K562 (cell line): ENCODE results near the gene DYNLT3. TPM values are rescaled to one million over a fixed set of nuclear protein-coding genes. Genes with fewer than 3 reads are reported as not detected.
A peak's percentile ranks its signal among the peaks of the same experiment; 100 is the strongest.

Experiments
- ATAC-seq: fragments of 200-7000 bp; cut with Tn5 transposase; 3 replicates; pipeline ENCODE4 v1.9.1; 2020; ENCODE audit warnings: moderate library complexity
- BruUV-seq: library from RNA; stranded (reverse); fragments of 400-500 nt; replicated peaks from 2 replicates; lab custom pipeline; 2021; lab: Mats Ljungman, UMichigan
- CTCF ChIA-PET: fragments of 300-600 bp; formaldehyde crosslinking; extraction: SDS; loops from one replicate; lab custom pipeline; 2021; ENCODE audit warnings: low intra/inter-chr PET ratio; lab: Yijun Ruan, JAX
- POLR2A ChIA-PET: fragments of 300-600, 350-650 bp; sonication (Branson Sonifier 250); formaldehyde crosslinking; extraction: SDS; loops from one replicate; lab custom pipeline; 2021; ENCODE audit warnings: antibody characterized with exemption, inconsistent platforms; lab: Yijun Ruan, JAX
- DNase-seq, 4 experiments: peaks; one replicate each; pipeline versions ENCODE4 v3.0.0 to v3.0.0-alpha.2; 2011 to 2018; ENCODE audit warnings: low spot score in 3 of 4, mixed read lengths in 3 of 4; ENCODE audit errors: extremely low read depth in 1 of 4
- FAIRE-seq: peaks from 2 replicates; lab custom pipeline; 2011; peaks lifted over from hg19 to GRCh38; lab: Jason Lieb, UNC
- H2AFZ ChIP-seq: 2 replicates; pipeline ENCODE4 v1.6.0; 2011; ENCODE audit warnings: low read depth, low read length, control low read depth, inconsistent platforms
- H3K27ac ChIP-seq: fragments of 200-600 bp; 3 replicates; pipeline ENCODE4 v1.8.0; 2011; ENCODE audit warnings: low read depth, mild to moderate bottlenecking, control low read depth, inconsistent platforms, low read length, moderate library complexity, mixed read lengths; ENCODE audit errors: extremely low read depth
- H3K27me3 ChIP-seq, 2 experiments: fragments of 300-600 bp in 1 of 2; 2 replicates in 1 of 2; 3 replicates in 1 of 2; pipeline versions ENCODE4 v1.6.0 to v1.8.0; 2011; ENCODE audit warnings: inconsistent platforms in 2 of 2, low read length in 2 of 2, mild to moderate bottlenecking in 1 of 2, mixed read lengths in 1 of 2, moderate library complexity in 1 of 2; ENCODE audit not compliant: control insufficient read depth in 2 of 2, insufficient read depth in 2 of 2
- H3K36me3 ChIP-seq: fragments of 300-600 bp; 3 replicates; pipeline ENCODE4 v1.8.0; 2011; ENCODE audit warnings: mild to moderate bottlenecking, low read length, inconsistent platforms; ENCODE audit not compliant: control insufficient read depth, insufficient read depth
- H3K4me1 ChIP-seq, 2 experiments: fragments of 200-600 bp in 1 of 2; replicated peaks in 1 of 2; 2 replicates in 1 of 2; 3 replicates in 1 of 2; pipeline versions ENCODE4 v1.5.1 to v1.8.0; 2011; ENCODE audit warnings: inconsistent platforms in 2 of 2, low read length in 2 of 2, mild to moderate bottlenecking in 1 of 2, mixed read lengths in 1 of 2, moderate library complexity in 1 of 2; ENCODE audit not compliant: control insufficient read depth in 2 of 2, insufficient read depth in 2 of 2
- H3K4me2 ChIP-seq: 2 replicates; pipeline ENCODE4 v1.6.1; 2011; ENCODE audit warnings: low read length, control low read depth, inconsistent platforms, mixed read lengths; ENCODE audit not compliant: insufficient read depth
- H3K4me3 ChIP-seq: fragments of 200-600 bp; sonication (generic), shearing (Covaris generic); 2 replicates; pipeline ENCODE4 v1.5.1; 2016; ENCODE audit warnings: control low read depth, inconsistent platforms
- H3K79me2 ChIP-seq: fragments of 200-600 bp; 3 replicates; pipeline ENCODE4 v1.8.0; 2011; ENCODE audit warnings: low read length, inconsistent platforms; ENCODE audit not compliant: control insufficient read depth, insufficient read depth
- H3K9ac ChIP-seq, 2 experiments: 2 replicates each; pipeline versions ENCODE4 v1.6.0 to v1.6.1; 2011; ENCODE audit warnings: low read depth in 2 of 2, low read length in 2 of 2, control low read depth in 1 of 2, inconsistent platforms in 1 of 2, mild to moderate bottlenecking in 1 of 2, mixed read lengths in 1 of 2; ENCODE audit not compliant: insufficient read depth in 1 of 2
- H3K9me1 ChIP-seq: one replicate; pipeline ENCODE4 v1.6.0; 2011; ENCODE audit warnings: inconsistent platforms, mild to moderate bottlenecking, low read length, moderate library complexity; ENCODE audit not compliant: control insufficient read depth, insufficient read depth
- H3K9me3 ChIP-seq: replicated peaks from 2 replicates; pipeline ENCODE4 v1.5.1; 2011; ENCODE audit warnings: low read depth, low read length, inconsistent platforms; ENCODE audit not compliant: control insufficient read depth, insufficient read depth
- H4K20me1 ChIP-seq: replicated peaks from 2 replicates; pipeline ENCODE4 v1.6.1; 2011; ENCODE audit warnings: low read length, inconsistent platforms, mixed read lengths; ENCODE audit not compliant: control insufficient read depth, insufficient read depth
- ARID1B ChIP-seq: fragments of 450-650 bp; IDR thresholded peaks from 2 replicates; pipeline ENCODE4 v1.6.1; 2016; ENCODE audit warnings: antibody characterized with exemption, mild to moderate bottlenecking, inconsistent platforms
- CBFA2T3 ChIP-seq: fragments of 450-650 bp; IDR thresholded peaks from 2 replicates; pipeline ENCODE4 v1.6.1; 2017
- E2F4 ChIP-seq: sonication (generic); formaldehyde crosslinking; IDR thresholded peaks from 2 replicates; pipeline ENCODE4 v1.8.0; 2022; ENCODE audit warnings: mild to moderate bottlenecking, low read depth, missing genetic modification reagents
- ELK1 ChIP-seq: sonication (generic); formaldehyde crosslinking; IDR thresholded peaks from 2 replicates; pipeline ENCODE4 v1.8.1; 2022; ENCODE audit warnings: missing genetic modification reagents
- HMBOX1 ChIP-seq: sonication (generic); IDR thresholded peaks from 2 replicates; pipeline ENCODE4 v1.6.1; 2016
- JUN ChIP-seq, 2 experiments: sonication (generic) in 1 of 2; formaldehyde crosslinking in 1 of 2; IDR thresholded peaks; 2 replicates each; pipeline versions ENCODE4 v1.6.1 to v1.8.0; 2012 to 2022; ENCODE audit warnings: borderline replicate concordance in 2 of 2, mild to moderate bottlenecking in 2 of 2, improper control_type of control experiment in 1 of 2, low read depth in 1 of 2, low read length in 1 of 2, missing genetic modification reagents in 1 of 2
- RBM25 ChIP-seq: fragments of 200-400 bp; formaldehyde crosslinking; IDR thresholded peaks from 2 replicates; pipeline ENCODE4 v1.6.1; 2018; ENCODE audit warnings: low read length, low read depth, moderate library complexity; ENCODE audit not compliant: severe bottlenecking
- RCOR1 ChIP-seq, 2 experiments: IDR thresholded peaks; 2 replicates each; pipeline ENCODE4 v1.6.1; 2012; ENCODE audit warnings: low read depth in 2 of 2, low read length in 2 of 2, borderline replicate concordance in 1 of 2, improper control_type of control experiment in 1 of 2
- SMARCC2 ChIP-seq: fragments of 450-650 bp; IDR thresholded peaks from 2 replicates; pipeline ENCODE4 v1.6.1; 2017; ENCODE audit warnings: antibody characterized with exemption, moderate library complexity, mild to moderate bottlenecking, low read depth
- TEAD4 ChIP-seq, 2 experiments: sonication (generic) in 1 of 2; formaldehyde crosslinking in 1 of 2; IDR thresholded peaks; 2 replicates each; pipeline versions ENCODE4 v1.6.1 to v1.8.0; 2012 to 2022; ENCODE audit warnings: borderline replicate concordance in 1 of 2, inconsistent platforms in 1 of 2, low read length in 1 of 2, mild to moderate bottlenecking in 1 of 2, missing genetic modification reagents in 1 of 2
- ZNF134 ChIP-seq: fragments of 250-450 bp; sonication (Bioruptor Pico); conservative IDR thresholded peaks from 2 replicates; pipeline ENCODE4 v1.4.0; 2020
- ZNF512 ChIP-seq: IDR thresholded peaks from 2 replicates; pipeline ENCODE4 v1.6.1; 2016; ENCODE audit warnings: missing genetic modification characterization, missing compliant biosample characterization
- WGBS: fragments of 100-300 bp; shearing (Covaris generic); methylation state at CpG from one replicate; pipeline ENCODE4 v1.1.6; 2016; ENCODE audit warnings: low coverage, mixed read lengths; ENCODE audit not compliant: insufficient coverage; ENCODE audit errors: missing lambda C conversion rate; 5-methylcytosine and 5-hydroxymethylcytosine counted together
- in situ Hi-C: fragments of 300-500 bp; cut with MboI; formaldehyde crosslinking; loops from 4 replicates; pipeline ENCODE4 v1.15.0; 2018; ENCODE audit warnings: inconsistent platforms, mixed read lengths
- intact Hi-C: fragments of 100-400 bp; cut with micrococcal nuclease; formaldehyde crosslinking; loops from 2 replicates; pipeline ENCODE4 v1.14.2; 2022
- polyA plus RNA-seq, 8 experiments: library from polyadenylated mRNA; depleted of rRNA in 4 of 8; stranded (reverse) in 5 of 8; unstranded in 3 of 8; fragments of >200 nt; fragmentation: Nextera tagmentation in 2 of 8; fragmentation: Illumina TruSeq in 1 of 8; extraction: Ambion mirVana in 2 of 8; extraction: Trizol in 1 of 8; gene quantifications; 2 replicates each; pipeline versions ENCODE4 v1.2.1 to v1.2.3, GENCODE V29; 2011 to 2014; ENCODE audit warnings: inconsistent platforms in 1 of 8, missing spikeins in 1 of 8
- total RNA-seq, 7 experiments: library from RNA; depleted of rRNA in 6 of 7; stranded (reverse); fragments of >200 nt in 6 of 7; fragmentation: Illumina TruSeq in 2 of 7; extraction: Trizol in 2 of 7; gene quantifications; 2 replicates each; pipeline versions ENCODE4 v1.2.1 to v1.2.3, GENCODE V29; 2011 to 2021; ENCODE audit warnings: low replicate concordance in 1 of 7

The DYNLT3 gene
- total and polyA plus RNA-seq, 9 of the 15 experiments (the other 6 are each of a cell fraction or from before 2014, with no cell fraction given), result 4.5 to 17.5 (median 8.3) TPM

GRCh38 chrX:37854748-37855147 lies 7.4 kb upstream of the DYNLT3 start:
- no peaks in the 10 kb centered on the region for H3K36me3 ChIP-seq
- no peaks in the 10 kb centered on the region; a peak in 1 of 5 replicates for H3K4me1 ChIP-seq
- WGBS, result 0% methylated on average over 2 of the region's 2 CpGs
- no peak overlapping the region for H3K4me3 ChIP-seq
- CTCF ChIA-PET, result no interaction called here
- no peak overlapping the region for H3K27ac ChIP-seq
- no peak overlapping the region for H2AFZ ChIP-seq
- intact Hi-C loops (no loop called here), in situ Hi-C loops (no loop called here)
- no peaks in the 10 kb centered on the region for H3K27me3 ChIP-seq
- ATAC-seq, result no peak
- POLR2A ChIA-PET, result interaction anchor here (1.4 kb wide), 1 partner anchor 17 kb away, joined by 4 read pairs; no protein-coding TSS in a partner anchor
- no peaks in the 10 kb centered on the region for H3K79me2 ChIP-seq
- H4K20me1 ChIP-seq, result no peaks in the 10 kb centered on the region
- TF ChIP-seq E2F4 (CRISPR knock-in tag), result no peak
- peak in 1 of 2 experiments; percentile 34; a peak in 1 of 4 replicates for TF ChIP-seq RCOR1 (IDR thresholded peaks at IDR 0.05; ENCODE audit: borderline replicate concordance in 1 of 2, low read depth in 2 of 2, low read length in 2 of 2)
- peak; percentile 99 for TF ChIP-seq ZNF134 (CRISPR knock-in tag)
- peak; percentile 45 for TF ChIP-seq CBFA2T3
- 0 out of 2 replicates have a peak, but pooled peaks have one; percentile 20 for TF ChIP-seq HMBOX1
- TF ChIP-seq ELK1, result no peak
- TF ChIP-seq ARID1B, result peak; percentile 33; the same call in 1 of the 2 replicates
- no peak for TF ChIP-seq JUN (IDR thresholded peaks at IDR 0.05; ENCODE audit: borderline replicate concordance, low read depth, low read length)
- TF ChIP-seq JUN (CRISPR knock-in tag; IDR thresholded peaks at IDR 0.05; ENCODE audit: borderline replicate concordance), result no peak
- peak; percentile 58; the same call in 1 of the 2 replicates for TF ChIP-seq TEAD4 (IDR thresholded peaks at IDR 0.05; ENCODE audit: low read length)
- no peak for TF ChIP-seq TEAD4 (CRISPR knock-in tag; IDR thresholded peaks at IDR 0.05; ENCODE audit: borderline replicate concordance)
- TF ChIP-seq RBM25, result peak; percentile 49
- no peak for TF ChIP-seq ZNF512 (tag)
- no peak for TF ChIP-seq SMARCC2
- peak in 1 of 4 experiments; percentile 4 for DNase-seq
- no peaks in the 10 kb centered on the region for H3K9me1 ChIP-seq
- H3K9me3 ChIP-seq, result no peaks in the 10 kb centered on the region
- FAIRE-seq, result no peak
- no TSS peak for BruUV-seq
- no peak overlapping the region for H3K9ac ChIP-seq
- no peak overlapping the region for H3K4me2 ChIP-seq
